Breast epithelium (tissue), 4 donors: ENCODE results near the gene FIBCD1. TPM values are rescaled to one million over a fixed set of nuclear protein-coding genes. Genes with fewer than 3 reads are reported as not detected.

Experiments
- DNase-seq, 2 donors: peaks; one replicate each; pipeline ENCODE4 v3.0.0-alpha.2; 2019; ENCODE audit warnings: low spot score in 2 of 2
- H3K27ac ChIP-seq, 2 donors: fragments of 200-600 bp; sonication (generic) in 1 of 2; one replicate each; pipeline ENCODE4 v1.5.1; 2016 to 2019; ENCODE audit warnings: mild to moderate bottlenecking in 1 of 2
- H3K27me3 ChIP-seq, 2 donors: fragments of 200-600 bp; sonication (generic) in 1 of 2; one replicate each; pipeline versions ENCODE4 v1.5.1 to v1.6.0; 2017 to 2019; ENCODE audit warnings: control low read depth in 1 of 2, mild to moderate bottlenecking in 1 of 2
- H3K36me3 ChIP-seq: fragments of 200-600 bp; one replicate; pipeline ENCODE4 v1.5.1; 2019
- H3K4me1 ChIP-seq, 2 donors: fragments of 200-600 bp; sonication (generic); one replicate each; pipeline ENCODE4 v1.5.1; 2016 to 2019; ENCODE audit warnings: control low read depth in 1 of 2
- H3K4me3 ChIP-seq, 3 donors: fragments of 200-600 bp; sonication (generic); 1 replicate in 2 of 3; 2 replicates in 1 of 3; pipeline ENCODE4 v1.5.1; 2016 to 2019; ENCODE audit warnings: mild to moderate bottlenecking in 3 of 3, moderate library complexity in 2 of 3
- H3K9me3 ChIP-seq, 2 donors: fragments of 200-600 bp; sonication (generic) in 1 of 2; one replicate each; pipeline ENCODE4 v1.5.1; 2016 to 2019; ENCODE audit warnings: control low read depth in 1 of 2
- POLR2A ChIP-seq: fragments of 450-650 bp; IDR thresholded peaks from one replicate; pipeline ENCODE4 v1.6.1; 2016; ENCODE audit warnings: antibody characterized with exemption, mild to moderate bottlenecking, moderate library complexity
- POLR2AphosphoS5 ChIP-seq, 3 donors: sonication (generic); formaldehyde crosslinking; IDR thresholded peaks; one replicate each; pipeline ENCODE4 v1.6.1; 2017; ENCODE audit warnings: antibody characterized with exemption in 3 of 3
- intact Hi-C: fragments of 100-400 bp; cut with DNase I; formaldehyde crosslinking; loops from one replicate; pipeline ENCODE4 v1.15.1; 2023; ENCODE audit warnings: low total_unique reads
- total RNA-seq, 3 donors: library from RNA; depleted of rRNA; stranded (reverse); fragments of >200 nt; gene quantifications; one replicate each; pipeline ENCODE4 v1.1.0, GENCODE V29; 2016
- TF ChIP-seq, protein P1 (sequence below), 3 donors: fragments of 450-650 bp; IDR thresholded peaks; one replicate each; pipeline ENCODE4 v1.5.1; 2016 to 2017; ENCODE audit warnings: antibody characterized with exemption in 3 of 3, mild to moderate bottlenecking in 3 of 3, moderate library complexity in 3 of 3

The FIBCD1 gene
- total RNA-seq, 3 donors from 2014 or later, result 0.16 to 0.44 TPM; not detected in 1

DNA sequence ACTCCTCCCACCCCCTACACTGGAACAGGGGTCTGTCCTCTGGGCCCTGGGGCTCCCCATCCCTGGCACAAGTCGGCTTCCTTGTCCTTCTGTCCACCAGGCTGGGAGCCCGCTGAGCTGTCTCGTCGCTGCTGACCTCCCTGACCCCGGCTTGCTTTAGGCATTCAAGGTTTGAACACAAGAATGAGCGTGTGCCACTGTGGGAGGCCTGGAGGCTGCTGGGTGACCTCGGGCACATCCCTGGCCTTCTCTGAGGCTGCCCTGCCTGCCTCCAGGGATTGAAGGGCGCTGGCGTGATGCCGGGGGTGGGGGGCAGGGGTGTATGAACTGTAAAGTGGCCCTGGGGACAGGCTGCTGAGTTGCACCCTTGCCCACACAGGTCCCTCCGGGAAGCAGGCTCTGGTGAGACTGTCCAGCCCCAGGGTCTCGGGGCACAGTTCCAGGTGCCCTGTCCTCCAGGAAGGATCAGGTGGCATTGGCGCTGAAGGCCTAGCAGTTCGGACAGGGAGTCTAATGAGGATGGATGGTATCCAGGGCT is 18.2 kb downstream of the FIBCD1 start:
- no peaks in the 10 kb centered on the region for H3K9me3 ChIP-seq
- no peak for DNase-seq
- intact Hi-C loops, result no loop called here
- no peak overlapping the region for H3K4me3 ChIP-seq
- no peak for TF ChIP-seq POLR2A
- TF ChIP-seq, protein P1, sequence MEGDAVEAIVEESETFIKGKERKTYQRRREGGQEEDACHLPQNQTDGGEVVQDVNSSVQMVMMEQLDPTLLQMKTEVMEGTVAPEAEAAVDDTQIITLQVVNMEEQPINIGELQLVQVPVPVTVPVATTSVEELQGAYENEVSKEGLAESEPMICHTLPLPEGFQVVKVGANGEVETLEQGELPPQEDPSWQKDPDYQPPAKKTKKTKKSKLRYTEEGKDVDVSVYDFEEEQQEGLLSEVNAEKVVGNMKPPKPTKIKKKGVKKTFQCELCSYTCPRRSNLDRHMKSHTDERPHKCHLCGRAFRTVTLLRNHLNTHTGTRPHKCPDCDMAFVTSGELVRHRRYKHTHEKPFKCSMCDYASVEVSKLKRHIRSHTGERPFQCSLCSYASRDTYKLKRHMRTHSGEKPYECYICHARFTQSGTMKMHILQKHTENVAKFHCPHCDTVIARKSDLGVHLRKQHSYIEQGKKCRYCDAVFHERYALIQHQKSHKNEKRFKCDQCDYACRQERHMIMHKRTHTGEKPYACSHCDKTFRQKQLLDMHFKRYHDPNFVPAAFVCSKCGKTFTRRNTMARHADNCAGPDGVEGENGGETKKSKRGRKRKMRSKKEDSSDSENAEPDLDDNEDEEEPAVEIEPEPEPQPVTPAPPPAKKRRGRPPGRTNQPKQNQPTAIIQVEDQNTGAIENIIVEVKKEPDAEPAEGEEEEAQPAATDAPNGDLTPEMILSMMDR (IDR thresholded peaks at IDR 0.05), result no peak
- TF ChIP-seq POLR2AphosphoS5 (IDR thresholded peaks at IDR 0.05), result no peak
- H3K27ac ChIP-seq, result no peak overlapping the region
- H3K36me3 ChIP-seq, result no peaks in the 10 kb centered on the region
- H3K4me1 ChIP-seq, result no peaks in the 10 kb centered on the region
- peaks cover 0 to 24% of the 10 kb centered on the region in 2 donors for H3K27me3 ChIP-seq

- no peak for DNase-seq
- Histone ChIP-seq H3K4me3 (no peak overlapping the region), H3K36me3 (no peaks in the 10 kb centered on the region), H3K9me3 (no peaks in the 10 kb centered on the region), H3K27ac (no peak overlapping the region), H3K27me3 (peaks cover 0 to 24% of the 10 kb centered on the region in 2 donors), H3K4me1 (no peaks in the 10 kb centered on the region)
- intact Hi-C loops, result no loop called here
- TF ChIP-seq POLR2A, result no peak
- TF ChIP-seq POLR2AphosphoS5 (IDR thresholded peaks at IDR 0.05), result no peak
- TF ChIP-seq, protein P1 (IDR thresholded peaks at IDR 0.05), result no peak
These were observed 18.8 kb downstream of the FIBCD1 start for GRCh38 chr9:130920233-130920632.

DNA sequence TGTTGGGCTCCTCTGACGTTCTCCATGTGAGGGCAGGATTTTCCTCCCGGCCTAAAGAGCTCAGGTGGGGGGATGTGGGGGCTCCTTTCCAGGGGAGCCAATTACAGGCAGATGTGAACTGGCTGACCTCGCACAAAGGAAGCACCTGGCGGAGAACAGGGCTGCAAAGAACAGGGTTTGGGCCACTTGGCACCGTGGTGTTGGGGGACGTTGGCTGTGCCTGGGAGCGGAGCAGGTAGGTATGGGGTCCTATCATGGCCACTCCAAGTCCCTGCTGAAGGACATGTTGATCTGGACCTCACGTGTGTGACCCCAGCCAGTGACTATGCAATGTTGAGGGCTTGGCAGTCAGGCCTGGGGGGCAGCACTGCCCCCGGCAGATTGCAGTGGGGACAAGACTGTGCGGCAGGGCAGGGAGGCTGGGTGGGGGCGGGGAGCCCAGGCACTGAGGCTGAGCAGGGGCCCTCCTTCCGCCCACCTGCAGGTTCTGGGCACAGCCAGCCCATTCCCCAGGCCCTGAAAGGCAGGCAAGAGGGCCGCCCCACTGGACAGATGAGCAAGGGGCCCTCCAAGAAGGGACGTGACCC is 19.4 kb downstream of the FIBCD1 start:
- Histone ChIP-seq H3K27me3 (peaks cover 0 to 24% of the 10 kb centered on the region in 2 donors), H3K36me3 (no peaks in the 10 kb centered on the region), H3K27ac (no peak overlapping the region), H3K9me3 (no peaks in the 10 kb centered on the region), H3K4me3 (no peak overlapping the region), H3K4me1 (no peaks in the 10 kb centered on the region)
- no peak for TF ChIP-seq POLR2AphosphoS5 (IDR thresholded peaks at IDR 0.05)
- TF ChIP-seq, protein P1 (IDR thresholded peaks at IDR 0.05), result no peak
- TF ChIP-seq POLR2A, result no peak
- intact Hi-C loops, result no loop called here
- no peak for DNase-seq

GRCh38 chr9:130918826-130919558 is 20.1 kb downstream of the FIBCD1 start:
- Histone ChIP-seq H3K4me1 (no peaks in the 10 kb centered on the region), H3K4me3 (no peak overlapping the region), H3K9me3 (no peaks in the 10 kb centered on the region), H3K36me3 (no peaks in the 10 kb centered on the region), H3K27ac (no peak overlapping the region), H3K27me3 (peaks cover 0 to 26% of the 10 kb centered on the region in 2 donors)
- TF ChIP-seq POLR2A (no peak), POLR2AphosphoS5 (IDR thresholded peaks at IDR 0.05) (no peak)
- TF ChIP-seq, protein P1 (IDR thresholded peaks at IDR 0.05), result no peak
- DNase-seq, result no peak
- intact Hi-C loops, result no loop called here
